Breast epithelium (tissue), 3 donors: ENCODE data around the gene GAS5.

Experiments
- CTCF ChIP-seq, 3 donors: fragments of 450-650 bp; IDR thresholded peaks; one replicate each; pipeline ENCODE4 v1.5.1; 2016 to 2017; ENCODE audit warnings: antibody characterized with exemption in 3 of 3, mild to moderate bottlenecking in 3 of 3, moderate library complexity in 3 of 3
- POLR2A ChIP-seq: fragments of 450-650 bp; IDR thresholded peaks from one replicate; pipeline ENCODE4 v1.6.1; 2016; ENCODE audit warnings: antibody characterized with exemption, mild to moderate bottlenecking, moderate library complexity
- POLR2AphosphoS5 ChIP-seq, 3 donors: sonication (generic); formaldehyde crosslinking; IDR thresholded peaks; one replicate each; pipeline ENCODE4 v1.6.1; 2017; ENCODE audit warnings: antibody characterized with exemption in 3 of 3

GRCh38 chr1:173915596-173915995 lies 47.8 kb upstream of the GAS5 start:
- TF ChIP-seq CTCF (IDR thresholded peaks at IDR 0.05) (no peak), POLR2A (no peak), POLR2AphosphoS5 (IDR thresholded peaks at IDR 0.05) (no peak)
